Cortex of kidney (tissue), 1 donor: ENCODE data around the gene BCL2L1.
"Not testable (repeated sequence)": the region's sequence is repeated elsewhere in the genome, so short reads cannot be mapped to it uniquely, and the experiment has no call there.

Experiments
- DNase-seq: peaks from one replicate; lab custom pipeline; 2025; lab: John Stamatoyannopoulos, UW

BCL2L1 gene

DNA sequence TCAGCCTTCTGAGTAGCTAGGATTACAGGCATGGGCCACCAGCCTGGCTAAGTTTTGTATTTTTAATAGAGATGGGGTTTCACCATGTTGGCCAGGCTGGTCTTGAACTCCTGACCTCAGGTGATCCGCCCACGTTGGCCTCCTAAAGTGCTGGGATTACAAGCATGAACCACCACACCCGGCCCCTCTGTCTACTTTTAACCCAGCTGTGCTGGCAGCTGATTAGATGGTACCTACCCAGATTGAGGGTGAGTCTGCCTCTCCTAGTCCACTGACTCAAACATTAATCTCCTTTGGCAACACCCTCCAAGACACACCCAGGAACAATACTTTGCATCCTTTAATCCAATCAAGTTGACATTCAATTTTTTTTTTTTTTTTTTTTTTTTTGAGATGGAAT is 74.6 kb downstream of the BCL2L1 start:
- DNase-seq = not testable (repeated sequence)

DNA sequence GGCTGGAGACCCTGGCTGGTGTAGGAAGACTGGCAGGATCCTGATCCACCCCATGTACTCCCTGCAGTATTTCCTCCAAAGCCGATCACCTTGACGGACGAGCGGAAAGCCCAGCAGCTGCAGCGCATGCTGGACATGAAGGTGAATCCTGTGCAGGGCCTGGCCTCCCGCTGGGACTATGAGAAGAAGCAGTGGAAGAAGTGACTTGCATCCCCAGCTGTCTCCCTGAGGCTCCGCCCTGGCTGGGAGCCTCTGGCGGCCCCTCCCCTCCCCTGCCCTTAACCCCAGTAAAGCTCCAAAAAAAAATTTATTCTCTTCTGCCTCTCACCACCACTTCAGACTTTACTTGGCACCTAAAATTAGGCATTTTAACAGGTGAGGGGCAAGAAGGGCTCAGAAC is 78.0 kb downstream of the BCL2L1 start:
- no peak for DNase-seq

DNA sequence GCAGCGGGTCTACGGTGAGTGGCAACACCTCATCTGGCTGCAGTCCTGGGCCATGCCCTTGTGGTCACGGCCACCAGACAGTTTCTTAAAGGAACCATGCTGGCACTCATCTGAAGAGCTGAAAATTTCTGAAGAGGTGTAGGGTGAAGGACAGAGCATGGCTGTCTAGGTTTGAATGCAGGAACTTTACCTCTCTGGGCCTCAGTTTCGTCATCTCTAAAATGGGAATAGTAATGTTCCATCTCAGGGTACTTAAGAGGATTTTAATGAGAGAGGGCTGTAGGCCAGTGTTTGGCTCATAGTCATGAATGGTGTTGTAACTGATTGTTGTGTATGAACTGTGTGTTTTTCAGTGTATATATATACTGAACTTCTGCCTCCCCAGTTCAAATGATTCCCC is 79.1 kb downstream of the BCL2L1 start:
- DNase-seq = no peak

DNA sequence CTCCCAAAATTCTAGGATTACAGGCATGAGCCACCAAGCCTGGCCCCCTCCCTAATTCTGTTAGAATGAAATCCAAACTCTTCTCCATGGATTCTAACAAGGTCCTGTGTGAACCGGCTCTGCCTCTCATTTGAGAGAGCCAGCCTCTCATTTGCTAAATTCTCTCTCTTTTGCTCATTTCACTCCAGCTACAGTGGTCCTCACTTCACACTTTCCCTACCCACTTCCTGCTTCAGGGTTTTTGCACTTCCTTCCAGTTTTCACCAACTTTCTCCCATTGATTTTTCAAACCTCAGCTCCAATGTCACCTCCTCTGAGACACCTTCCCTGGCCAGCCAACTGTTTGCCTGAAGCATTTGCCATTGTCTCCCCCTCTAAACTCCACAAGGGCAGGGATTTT is 79.8 kb downstream of the BCL2L1 start:
- DNase-seq = no peak

DNA sequence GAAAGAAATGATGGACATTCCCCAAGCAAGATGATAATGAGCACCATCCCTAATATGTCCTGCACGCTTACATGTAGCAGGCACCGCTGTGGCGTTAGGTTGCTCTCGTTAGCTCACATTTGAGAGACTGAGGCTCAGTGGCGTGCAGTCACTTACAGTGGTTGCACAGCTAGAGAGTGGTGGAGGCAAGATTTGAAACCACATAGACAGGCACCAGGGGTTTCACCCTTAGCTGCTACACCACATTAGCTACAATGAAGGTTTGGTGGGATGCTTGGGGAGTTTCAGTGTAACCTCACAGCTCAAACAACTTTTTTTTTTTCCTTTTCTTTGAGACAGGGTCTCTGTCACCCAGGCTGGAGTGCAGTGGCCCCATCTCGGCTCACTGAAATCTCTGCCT is 81.3 kb downstream of the BCL2L1 start:
- DNase-seq = no peak

DNA sequence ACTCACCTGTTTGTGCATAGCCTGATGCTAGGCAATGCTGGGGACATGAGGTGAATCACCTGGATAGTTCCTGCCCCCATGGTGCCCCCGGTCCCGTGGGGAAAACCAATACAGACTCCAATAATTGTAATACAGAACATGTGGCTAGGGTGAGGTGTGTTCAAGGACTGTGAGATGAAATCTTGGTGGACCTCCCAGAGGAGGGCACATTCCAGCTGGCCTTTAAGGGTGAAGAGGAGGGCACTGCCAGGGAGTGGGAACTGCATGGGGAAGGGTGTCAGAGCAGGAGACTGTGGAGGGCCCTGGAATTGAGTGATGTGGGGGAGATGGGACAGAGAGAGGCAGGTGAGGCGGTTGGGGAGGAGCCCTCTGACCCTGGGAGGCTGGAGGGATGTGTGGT is 82.4 kb downstream of the BCL2L1 start:
- DNase-seq = no peak

DNA sequence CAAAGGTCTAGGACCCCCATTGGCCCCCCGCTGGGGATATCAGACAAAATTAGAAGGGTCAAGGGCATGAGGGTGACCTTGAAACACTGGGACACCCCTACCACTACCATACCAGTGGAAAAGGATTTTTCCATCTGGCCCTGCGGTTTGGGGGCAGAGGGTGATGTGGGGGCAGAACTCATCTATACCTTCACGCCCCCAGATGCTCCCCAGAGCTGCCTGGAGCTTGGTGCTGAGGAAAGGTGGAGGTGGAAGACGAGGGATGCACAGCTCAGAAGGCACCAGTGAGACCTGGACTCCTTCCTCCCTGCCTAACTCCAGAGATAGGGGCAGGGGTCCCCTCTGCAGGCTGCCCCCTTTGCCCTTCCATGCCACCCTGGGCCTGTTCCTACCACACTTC is 83.9 kb downstream of the BCL2L1 start:
- no peak for DNase-seq

DNA sequence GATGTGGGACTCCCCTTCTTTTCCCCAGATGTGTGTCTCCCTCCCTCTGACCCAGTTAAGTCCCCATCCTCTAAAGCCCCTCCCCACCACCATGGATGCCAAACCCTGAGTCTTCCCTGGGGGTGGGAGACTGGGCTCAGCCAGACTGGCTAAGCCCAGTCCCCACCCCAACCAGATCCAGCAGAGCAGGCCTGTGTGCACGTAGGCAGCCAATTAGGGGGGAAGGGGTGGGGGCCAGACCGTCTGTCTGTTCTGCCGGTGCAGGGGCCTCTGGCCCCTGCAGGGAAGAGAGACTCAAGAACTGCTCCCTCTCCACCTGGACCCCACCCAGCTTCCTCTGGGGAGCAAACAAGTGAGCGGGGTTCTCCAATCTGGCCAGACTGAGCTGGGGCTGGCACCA is 84.4 kb downstream of the BCL2L1 start:
- no peak for DNase-seq

DNA sequence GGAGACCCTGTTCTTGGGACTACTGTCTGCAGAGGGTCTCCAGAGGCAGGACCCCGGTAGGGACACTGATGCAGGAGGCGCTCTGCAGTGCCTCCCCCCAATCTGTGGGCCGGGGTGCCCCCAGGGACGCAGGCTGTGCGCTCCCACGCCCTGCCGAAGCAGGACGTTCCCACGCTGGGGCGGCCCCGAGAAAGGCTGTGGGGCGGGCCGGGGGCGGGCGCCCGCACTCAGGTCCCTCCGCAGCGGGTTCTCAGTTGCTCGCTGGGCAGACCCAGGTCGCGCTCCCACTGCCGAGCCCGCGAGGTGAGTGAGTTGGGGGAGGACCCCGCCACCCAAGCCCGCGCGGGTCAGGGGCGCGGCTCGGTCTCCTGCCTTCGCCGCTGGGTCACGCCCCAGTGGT is 85.0 kb downstream of the BCL2L1 start, which contains the start of gene COX4I2:
Gene COX4I2 (plus strand): TSS at position 253 of the 400 bp plus-strand sequence. CDS start 1,106 bp downstream, outside the sequence.
- no peak for DNase-seq

DNA sequence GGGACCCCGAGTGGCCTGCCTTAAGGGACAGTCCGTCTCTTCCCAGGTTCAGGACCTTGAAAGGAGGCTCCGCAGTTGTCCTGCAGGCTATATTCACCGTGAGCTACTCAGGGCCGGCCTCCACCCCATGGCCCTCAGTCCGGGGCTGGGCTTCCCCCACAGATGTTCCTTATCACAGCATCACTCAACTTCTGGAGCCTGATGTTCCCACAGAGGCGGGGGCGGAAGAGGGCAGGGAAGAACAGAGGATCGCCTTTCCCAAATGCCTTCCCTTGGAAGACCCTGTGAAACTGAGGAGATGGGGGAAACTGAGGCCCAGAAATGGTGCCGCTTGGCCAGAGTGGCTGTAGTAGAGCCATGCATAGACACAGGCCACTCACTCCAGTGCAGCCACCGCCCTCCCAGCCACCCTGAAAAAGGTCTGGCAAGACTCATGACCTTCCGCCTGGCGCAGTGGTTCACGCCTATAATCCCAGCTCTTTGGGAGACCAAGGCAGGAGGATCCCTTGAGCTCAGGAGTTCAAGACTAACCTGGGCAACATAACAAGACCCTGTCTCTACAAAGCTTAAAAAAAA is 89.2 kb downstream of the BCL2L1 start:
- DNase-seq = no peak

DNA sequence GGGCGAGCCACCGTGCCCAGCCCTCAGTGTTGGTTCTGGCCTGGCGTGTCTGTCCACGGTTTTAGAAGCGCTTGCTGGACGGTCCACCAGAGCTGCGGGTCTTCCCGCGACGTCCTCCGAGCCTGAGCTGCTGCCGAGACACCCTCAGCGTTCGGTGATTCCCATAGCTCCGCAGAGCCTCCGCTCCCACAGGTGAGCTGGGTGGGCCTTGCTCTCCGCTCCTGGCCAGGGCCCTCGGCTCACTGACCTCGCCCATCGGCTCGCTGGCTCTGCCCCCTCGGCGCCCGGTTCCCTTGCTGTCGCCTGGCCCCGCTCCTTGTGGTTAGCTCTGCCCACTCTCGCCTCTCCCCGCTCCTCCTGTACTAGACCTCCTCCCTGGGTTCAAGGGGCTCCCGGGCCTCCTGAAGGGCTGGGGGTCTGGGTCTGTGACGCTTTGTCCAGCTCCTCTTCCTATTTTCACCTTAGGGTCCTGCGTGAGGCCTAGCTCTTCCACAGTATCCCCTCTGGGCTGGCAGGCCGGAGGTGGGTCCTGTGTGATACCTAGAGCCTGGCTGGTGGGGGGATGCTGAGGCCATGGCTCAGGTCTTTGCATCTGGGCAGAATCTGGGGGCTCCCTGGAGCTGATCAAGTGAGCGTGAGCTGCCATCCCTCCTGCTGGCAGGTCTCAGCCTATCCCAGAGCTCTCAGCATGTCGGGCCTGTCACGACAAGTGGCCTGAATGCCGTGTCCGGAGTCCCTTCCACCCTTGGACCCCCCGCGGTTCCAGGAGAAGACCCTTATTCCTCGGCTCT is 89.9 kb downstream of the BCL2L1 start:
- no peak for DNase-seq

DNA sequence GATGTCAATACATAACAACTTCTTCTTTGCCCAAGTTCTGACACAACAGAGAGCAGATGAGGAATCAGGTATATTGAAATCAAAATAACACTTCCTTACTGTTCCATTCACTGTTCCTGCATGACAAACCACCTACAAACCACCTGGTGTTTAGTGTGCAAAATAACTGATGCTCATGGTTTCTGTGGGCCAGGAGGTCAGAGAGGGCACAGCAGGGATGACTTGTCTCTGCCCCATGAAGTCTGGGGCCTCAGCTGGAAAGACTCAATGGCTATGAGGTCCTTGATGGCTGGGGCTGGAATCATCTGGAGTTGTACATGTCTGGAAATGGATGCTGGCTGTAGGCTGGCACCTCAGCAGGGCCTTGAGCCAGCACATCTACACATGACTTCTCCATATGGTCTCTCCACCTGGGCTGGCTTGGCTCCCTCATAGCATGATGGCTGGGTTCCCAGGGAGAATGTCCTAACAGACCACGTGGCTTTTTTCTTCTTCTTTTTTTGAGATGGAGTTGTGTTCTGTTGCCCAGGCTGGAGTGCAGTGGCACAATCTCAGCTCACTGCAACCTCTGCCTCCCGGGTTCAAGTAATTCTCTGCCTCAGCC is 92.4 kb downstream of the BCL2L1 start:
- DNase-seq = no peak

DNA sequence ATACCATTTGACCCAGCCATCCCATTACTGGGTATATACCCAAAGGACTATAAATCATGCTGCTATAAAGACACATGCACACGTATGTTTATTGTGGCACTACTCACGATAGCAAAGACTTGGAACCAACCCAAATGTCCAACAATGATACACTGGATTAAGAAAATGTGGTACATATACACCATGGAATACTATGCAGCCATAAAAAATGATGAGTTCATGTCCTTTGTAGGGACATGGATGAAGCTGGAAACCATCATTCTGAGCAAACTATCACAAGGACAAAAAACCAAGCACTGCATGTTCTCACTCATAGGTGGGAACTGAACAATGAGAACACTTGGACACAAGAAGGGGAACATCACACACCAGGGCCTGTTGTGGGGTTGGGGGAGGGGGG is 94.6 kb downstream of the BCL2L1 start:
- not testable (repeated sequence) for DNase-seq

DNA sequence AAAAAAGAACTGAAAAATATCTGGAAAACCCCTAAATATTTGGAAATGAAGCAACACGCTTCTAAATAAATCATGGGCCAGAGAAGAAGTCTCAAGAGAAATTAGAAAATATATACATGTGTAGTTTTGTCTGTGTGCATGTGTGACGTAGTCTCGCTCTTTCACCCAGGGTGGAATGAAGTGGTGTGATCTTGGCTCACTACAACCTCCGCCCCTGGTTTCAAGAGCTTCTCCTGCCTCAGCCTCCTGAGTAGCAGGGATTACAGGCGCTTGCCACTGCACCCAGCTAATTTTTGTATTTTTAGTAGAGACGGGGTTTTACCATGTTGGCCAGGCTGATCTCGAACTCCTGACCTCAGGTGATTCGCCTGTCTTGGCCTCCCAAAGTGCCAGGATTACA is 96.1 kb downstream of the BCL2L1 start:
- DNase-seq = not testable (repeated sequence)

DNA sequence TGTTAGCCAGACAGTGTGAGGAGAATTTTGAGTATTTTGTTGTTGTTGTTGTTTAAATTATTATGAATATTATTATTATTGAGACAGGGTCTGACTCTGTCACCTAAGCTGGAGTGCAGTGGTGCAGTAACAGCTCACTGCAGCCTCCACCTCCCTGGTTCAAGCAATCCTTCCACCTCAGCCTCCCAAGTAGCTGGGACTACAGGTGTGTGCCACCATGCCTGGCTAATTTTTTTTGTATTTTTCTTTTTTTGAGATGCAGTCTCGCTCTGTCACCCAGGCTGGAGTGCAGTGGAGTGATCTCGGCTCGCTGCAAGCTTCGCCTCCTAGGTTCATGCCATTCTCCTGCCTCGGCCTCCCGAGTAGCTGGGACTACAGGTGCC is 99.6 kb downstream of the BCL2L1 start:
- DNase-seq = not testable (repeated sequence)

DNA sequence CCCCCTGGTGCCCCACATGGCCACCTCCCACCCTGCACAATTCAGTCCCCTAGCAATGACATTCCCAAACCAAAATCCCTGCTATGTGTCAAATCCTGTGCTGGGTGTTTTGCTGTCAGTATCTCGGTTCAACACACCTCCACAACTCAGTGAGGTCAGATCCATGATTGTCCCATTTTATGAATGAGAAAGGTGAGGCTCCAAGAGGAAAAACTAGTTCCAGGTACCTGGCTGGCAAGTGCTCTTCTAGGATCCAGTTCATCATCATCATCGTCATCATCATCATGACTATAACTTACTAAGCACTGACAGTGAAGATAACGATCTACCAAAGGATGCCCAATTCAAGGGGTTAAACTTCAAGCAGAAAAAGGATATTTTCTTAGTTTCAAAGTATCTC is 102.4 kb downstream of the BCL2L1 start:
- no peak for DNase-seq

DNA sequence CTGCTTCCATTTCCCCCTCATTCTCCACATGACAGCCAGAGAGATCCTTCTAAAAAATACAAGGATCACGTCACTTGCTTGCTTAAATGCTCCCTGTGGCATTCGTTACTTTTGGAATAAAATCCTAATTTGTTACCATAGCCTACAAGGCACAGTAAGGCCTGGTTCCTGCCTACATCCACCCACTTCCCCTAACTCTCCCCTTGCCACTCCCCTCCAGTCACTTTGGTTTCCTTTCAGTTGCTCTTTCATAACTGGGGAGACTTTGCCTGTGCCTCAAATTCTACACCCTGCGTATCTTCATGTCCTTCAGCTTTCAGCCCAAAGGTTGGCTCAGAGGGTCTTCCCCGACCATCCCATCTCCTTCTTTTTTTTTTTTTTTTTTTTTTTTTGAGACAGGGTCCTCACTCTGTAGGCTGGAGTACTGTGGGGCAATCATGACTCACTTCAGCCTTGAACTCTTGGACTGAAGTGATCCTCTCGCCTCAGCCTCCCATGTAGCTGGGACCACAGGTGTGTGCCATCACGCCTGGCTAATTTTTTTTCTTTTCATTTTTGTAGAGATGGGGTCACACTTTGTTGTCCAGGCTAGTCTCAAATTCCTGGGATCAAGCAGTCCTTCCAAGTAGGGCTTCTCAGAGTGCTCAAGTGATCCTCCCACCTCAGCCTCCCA is 105.1 kb downstream of the BCL2L1 start:
- no peak for DNase-seq

DNA sequence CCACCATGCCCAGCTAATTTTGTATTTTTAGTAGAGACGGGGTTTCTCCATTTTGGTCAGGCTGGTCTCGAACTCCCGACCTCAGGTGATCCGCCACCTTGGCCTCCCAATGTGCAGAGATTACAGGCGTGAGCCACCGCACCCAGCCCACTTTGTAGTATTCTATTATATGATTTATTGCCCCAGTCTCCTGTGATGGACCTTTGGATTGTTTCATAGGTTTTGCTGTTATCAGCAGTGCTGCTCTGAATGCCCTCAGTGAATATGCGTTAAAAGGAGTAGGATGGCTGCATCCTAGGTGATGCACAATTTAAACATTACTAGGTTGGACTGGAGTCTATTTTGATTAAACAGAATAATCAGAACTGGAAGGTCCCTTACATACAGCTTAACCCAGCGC is 107.3 kb downstream of the BCL2L1 start:
- no peak for DNase-seq
